HG03139 (cell line): ENCODE measurements around the gene ITPKB.

Experiments used
- ATAC-seq: cut with Tn5 transposase; IDR thresholded peaks from one replicate; pipeline ENCODE4 v1.9.1; 2021; ENCODE audit not compliant: unreplicated experiment

The ITPKB gene

DNA sequence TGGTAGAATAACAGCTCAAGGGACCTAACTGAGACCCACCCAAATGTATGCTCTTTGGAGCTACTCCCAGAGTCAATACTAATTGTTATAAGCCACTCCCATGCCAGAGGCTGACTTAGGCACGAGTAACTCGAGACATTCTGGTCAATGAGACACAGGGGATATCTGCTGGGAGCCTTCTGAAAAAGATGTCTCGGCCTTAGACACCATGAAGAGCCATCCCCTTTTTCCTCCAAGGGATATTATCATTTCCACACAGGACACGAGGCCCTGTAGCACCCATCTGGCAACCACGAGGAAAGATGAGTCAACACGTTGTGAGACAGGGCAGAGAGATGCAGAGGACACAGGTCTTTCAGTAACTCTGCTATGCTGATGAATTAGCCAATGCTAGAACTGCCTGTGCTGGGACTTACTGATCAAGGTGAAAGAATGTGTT, 30.7 kb downstream of the ITPKB start:
- ATAC-seq, result no peak

DNA sequence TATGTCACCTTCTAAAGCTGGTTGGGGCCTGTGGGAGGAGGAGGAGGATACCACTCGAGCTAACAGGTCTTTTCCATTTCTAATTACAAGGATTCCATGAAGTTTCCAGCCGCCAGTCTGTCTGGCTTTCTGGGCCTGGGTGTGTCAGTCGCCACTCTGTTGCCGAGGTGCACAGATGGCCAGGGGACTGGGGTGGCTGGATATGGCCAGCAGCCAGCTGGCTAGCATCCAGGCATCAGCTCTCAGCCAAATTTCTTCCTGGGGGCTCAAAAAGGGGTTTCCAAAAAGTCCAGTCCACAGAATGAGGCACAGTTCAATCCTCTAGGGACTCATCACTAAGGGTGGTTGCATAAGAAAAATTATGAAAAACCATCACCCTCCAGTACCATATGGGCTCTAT, 32.4 kb downstream of the ITPKB start:
- ATAC-seq, result no peak

DNA sequence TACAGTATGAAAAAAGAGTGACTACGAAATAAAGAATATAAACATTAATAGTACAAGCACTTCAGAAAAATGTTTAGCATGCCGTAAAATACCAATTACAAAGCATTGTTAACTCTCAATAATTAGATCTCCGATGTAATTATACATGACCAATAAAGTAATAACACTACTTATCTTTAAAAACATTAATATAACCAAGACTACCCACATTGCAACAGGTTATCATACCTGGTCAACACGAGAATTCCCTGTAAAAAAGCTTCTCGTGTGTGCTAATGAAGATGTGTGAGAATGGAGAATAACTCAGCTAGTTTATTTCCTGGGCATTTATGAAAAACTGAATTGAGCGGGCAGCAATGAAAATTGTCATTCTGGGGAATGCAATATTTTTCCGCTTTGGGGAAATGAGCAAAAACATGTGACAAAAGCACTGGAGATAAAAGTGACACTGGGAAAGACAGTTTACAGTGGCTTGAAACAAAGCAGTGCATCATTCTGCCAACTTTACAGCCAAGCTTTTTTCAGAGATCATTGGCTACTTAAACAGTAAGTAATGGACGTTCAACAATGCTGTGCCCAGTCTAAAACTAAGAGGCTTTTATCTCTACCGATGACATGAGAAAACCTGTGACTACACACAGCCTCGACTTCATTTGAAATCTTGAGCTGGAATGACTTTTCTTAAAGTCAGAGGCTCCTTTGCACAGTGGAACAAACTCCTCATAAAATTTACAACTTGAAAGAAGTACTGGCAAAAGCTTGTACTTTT, 34.7 kb downstream of the ITPKB start:
- ATAC-seq, result no peak

- peak; percentile 64 for ATAC-seq
Observed at GRCh38 chr1:226702957-226703831, 35.9 kb downstream of the ITPKB start.

- no peak for ATAC-seq
Observed at GRCh38 chr1:226702318-226702956, 36.6 kb downstream of the ITPKB start.

DNA sequence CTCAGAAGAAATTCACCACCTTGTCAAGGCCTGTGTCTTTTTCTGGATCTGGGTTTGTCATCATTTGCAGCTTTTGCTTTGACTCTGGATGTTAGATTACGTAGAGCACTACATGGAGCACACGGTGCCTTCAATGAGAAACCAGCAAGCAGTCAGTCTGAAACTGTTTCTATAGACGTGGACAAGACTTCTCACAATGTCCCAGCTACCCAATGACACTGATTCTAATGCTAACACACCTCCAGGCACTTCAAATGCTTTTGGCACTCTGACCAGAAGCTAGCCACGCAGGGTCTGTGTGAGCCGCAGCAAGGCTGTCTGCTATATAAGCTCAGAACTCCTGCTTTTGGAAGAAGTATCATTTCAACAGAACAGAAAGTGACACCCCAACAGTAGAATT, 38.2 kb downstream of the ITPKB start:
- no peak for ATAC-seq

DNA sequence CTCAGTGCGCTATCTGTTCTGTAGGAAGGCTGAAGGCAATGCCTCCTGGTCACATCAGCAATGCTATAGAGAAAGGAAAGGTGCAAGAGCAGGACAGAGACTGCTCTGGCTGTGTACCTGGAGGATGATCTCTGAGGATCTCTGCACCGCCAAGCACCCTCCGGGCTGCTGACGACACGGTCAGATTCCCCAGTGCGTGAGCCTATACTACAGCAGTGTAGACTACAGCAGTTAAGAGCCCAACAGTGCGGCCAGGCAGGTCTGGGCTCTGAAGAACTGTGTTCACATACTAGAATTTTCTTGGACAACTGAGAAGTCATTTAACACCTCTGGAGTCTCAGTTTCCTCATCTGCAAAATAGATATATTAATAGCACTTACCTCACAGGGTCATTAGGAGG, 39.9 kb downstream of the ITPKB start:
- no peak for ATAC-seq

- no peak for ATAC-seq
Observed at GRCh38 chr1:226698659-226699058, 40.4 kb downstream of the ITPKB start.

DNA sequence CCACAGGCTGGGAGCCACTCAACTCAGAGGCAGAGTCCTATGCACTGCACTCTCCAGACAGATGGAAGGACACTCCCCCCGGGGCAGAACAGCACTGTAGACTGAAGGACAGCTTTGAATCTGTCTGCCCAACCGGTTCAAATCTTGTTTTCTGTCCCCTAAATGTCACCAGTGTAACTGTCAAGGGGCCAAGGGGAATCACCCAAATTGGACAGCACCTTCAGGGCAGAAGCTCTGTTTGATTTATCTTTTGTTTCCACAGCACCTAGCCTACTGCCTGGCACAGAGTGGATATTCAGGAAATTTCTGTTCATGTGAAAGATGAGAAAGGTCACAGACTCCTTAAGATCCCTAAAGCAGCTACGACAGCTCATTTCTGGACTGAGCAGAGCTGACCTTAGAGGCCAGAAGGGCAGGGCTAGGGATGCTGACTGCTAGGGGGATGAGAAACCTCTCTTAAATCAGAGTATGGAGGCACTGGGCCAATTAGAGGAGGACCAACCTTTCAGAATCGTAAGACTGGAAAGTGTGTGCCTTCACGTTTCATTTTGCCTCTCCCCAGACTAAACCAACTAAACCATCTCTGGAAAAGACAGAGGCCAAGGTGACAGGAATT, 41.0 kb downstream of the ITPKB start:
- no peak for ATAC-seq

DNA sequence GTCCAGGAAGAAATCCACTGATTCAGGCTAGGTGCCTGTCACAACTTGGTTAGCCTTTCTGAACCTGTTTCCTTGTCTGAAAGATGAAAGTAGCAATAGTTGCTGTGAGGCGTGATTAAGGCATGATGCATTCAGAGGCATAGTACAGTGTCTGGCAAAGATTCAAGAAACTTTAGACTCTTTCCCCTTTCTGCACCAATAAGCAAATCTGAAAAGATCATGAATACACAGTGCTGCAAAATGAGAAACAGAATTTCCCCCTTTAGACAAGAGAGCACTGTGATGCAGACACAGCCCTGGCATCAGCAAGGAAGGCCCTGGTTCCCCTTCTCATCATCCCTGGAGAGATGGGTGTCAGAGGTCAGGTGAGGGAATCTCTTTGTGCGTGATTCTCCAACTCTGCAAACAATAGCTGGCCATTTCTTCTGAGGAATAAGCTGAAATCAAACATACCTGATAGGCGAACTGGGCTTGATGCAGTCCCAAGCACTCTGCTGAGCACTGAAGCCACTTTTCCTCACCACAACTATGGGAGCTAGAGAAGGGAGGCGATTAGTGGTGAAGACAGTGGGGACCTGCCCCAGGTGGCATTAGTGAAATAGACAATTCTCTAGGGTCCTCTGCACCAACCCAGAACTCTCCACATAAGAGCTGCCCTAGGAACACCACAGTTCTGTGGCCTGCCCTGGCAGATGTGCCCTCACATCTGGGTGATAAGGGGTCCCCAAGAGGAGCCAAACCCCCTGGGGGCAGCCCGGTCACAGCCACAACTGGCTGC, 41.7 kb downstream of the ITPKB start:
- peak; percentile 52 for ATAC-seq

- no peak for ATAC-seq
Observed at GRCh38 chr1:226696547-226696946, 42.5 kb downstream of the ITPKB start.

DNA sequence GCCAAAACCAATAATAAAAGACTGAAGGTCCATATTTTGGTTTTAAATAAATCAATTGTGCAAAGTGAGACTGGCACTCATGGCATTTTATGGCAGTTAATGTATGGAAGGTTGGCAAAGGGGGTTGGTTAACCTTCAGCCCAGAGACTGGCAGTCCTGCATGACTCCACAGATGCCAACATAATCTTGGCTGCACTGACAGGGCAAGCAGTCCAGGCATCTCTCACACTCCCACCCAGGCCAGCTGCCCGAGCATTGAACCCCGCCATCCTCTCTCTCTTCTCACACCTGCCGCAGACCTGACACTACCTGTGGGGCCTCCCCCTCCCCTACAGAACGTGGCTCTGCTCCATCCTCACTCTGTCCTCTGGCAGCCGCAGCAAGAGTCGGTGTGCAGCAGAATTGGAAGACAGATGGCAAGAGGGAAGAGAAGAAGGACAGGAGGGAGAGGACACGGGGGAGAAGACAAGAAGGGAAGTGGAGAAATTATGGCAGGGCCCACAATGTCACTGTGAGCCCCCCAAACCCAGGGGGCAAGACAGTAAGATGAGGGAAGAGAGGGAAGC, 43.7 kb downstream of the ITPKB start:
- no peak for ATAC-seq

- ATAC-seq, result no peak
Observed at GRCh38 chr1:226692823-226693222, 46.3 kb downstream of the ITPKB start.

DNA sequence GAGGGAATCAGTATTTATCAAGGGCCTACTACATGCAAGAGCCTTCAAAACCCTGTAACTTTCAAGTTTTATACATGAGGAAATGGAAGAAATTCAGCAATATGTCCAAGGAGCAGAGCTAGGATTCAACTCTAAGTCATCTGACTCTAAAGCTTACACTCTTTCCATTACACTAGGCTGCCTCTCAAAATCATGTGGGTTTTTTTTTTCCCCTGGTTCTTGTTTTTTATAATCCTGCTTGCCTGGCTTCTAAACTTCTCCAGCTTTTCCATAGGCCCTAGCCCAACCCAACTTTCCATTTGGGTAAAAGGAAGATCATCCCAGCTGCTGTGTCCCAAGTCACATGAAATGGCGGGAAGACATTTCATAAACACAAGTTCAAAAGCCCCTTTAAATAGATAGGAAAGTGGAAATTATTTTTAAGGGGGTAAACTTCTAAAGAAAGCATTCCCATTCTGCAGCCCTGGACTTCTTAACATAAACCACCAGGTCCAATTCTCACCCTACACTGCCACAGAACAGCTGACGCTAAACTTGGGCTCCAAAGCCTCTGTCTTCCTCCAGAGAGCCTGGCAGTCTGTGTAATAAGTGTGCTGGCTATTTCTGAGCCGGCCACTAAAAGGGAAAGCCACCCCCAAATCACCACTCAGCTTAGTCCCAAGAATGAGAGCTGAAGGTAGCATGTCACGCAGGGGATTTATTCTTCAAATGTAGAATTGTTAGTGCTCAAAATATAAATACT, 46.9 kb downstream of the ITPKB start:
- no peak for ATAC-seq

- ATAC-seq, result no peak
Observed at GRCh38 chr1:226691247-226691646, 47.8 kb downstream of the ITPKB start.

DNA sequence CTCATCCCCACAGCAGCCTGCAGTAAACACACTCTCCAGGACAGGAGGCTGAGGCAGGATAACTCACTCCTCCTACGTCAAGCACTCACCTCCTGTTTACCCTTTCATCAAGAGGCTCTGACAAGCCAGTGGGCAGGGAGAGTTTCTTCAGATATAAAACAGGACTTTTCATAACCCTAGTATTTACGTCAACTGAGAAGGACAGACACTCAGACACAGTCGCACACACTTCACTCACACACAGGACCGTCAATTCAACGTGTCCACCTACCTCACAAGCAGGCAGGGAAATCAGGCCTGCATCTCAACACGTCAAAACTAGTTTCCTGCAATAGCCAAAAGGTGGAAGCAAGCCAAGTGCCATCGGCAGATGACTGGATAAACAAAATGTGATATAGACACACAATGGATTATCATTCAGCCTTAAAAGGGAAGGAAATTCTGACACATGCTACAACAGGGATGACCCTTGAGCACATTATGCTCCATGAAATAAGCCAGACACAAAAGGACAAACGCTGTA, 48.6 kb downstream of the ITPKB start:
- ATAC-seq, result no peak

DNA sequence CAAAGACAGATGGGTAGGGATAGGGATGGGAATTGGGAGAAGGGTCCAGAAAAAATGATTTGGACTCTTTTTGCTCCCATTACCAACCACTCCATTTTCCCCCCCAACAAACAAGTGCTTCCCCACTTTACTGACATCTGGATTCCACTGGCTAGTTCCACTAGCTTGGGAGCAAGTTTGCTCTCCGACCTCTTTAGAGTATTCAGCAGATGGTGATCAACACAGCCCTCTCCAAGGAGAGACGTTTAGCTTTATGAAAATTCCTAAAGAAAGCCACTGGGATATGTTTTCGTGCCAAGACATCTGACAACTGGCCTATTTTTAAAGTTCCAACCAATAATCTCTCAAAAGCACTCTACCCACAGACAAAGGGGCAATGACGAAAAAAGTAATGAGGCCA, 50.3 kb downstream of the ITPKB start:
- no peak for ATAC-seq

DNA sequence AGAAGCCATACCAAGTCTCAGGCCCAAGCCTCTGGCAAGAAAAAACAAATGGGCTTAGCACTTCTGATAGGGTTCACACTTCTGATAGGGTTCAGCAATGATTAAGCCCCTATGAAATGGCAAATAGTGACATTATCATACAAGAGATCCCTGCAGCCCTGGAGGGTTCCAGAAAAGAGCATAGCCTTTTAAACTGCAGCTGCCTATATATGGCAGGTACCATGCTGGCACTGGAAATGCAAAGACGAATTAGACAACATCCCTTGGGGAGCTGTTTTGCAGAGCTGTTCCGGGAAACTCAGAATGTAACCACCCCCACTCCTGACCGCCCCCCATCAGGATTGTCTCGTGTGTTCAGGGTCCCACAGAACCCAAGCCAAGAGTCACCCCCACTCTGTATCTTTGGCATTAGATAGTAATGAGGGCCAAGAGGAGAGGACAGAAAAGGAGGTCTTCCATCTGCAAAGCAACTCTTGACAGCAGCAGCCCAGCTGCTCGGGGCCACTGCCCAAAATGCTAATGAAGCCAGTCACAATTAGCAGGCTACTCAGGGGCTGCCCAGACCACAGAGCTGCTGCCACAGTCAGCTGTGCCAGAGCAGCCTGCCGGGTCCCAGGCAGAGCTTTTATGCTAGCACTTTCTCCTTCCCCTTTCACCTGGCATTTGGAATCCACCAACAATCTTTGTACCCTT, 50.9 kb downstream of the ITPKB start:
- no peak for ATAC-seq

GRCh38 chr1:226687426-226687825, 51.7 kb downstream of the ITPKB start:
- ATAC-seq, result no peak
